ENCODE results near the gene ARMC7.
A peak's percentile ranks its signal among the peaks of the same experiment; 100 is the strongest.

Gene ARMC7

DNA sequence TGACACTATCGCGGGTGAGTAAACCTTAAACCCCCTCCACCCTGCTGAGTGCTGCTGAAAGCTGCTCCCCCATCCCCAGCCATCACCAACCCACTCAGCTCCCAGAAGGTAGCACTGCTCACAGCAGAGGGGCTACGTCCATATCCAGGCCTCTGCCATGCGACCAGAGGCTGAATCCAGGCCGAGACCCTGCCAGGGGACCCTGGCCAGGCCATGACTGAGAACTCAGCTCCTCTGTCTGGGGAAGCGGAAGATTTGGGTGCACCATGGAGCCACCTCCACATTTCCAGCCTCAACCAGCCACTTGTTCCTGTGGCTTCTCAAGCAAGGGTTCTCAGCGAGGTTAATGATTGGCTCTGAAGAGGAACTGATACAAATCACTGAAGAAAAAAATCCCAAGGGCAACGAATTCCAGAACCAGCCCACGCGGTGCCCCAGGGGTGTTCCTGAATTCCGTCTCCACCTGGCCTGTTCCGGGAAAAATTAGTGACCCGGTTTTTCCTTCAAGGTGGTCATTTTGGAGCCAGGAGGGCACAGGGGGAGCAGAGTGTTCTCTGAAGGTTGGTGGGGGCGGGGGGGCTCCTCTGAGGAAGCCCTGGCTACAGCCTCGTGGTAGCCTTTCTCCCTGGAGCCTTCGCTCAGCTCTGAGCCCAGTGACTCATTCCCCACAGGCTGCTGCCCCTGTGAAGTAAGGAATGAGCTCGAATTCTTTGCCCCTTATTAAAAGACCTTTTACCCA, 31.3 kb upstream of the ARMC7 start:
- no peak for DNase-seq (ENCODE audit: low read depth)

DNA sequence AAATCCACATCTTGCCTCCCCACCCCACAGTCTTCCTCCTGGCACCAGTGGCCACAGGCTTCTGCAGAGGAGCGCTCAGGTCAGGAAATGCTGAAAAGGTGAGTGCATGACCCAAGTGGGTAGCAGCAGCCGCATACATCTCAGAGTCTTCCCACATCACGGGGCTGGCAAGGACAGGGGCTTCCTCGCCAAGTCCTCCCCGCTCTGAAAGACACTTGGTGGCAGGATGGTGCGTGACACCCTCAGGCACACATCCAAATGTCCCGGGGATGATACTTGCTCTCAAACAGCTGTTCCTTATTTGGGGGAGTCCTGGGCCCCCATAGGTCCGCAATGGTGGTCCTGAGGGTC, 30.8 kb upstream of the ARMC7 start:
- no peak for DNase-seq (ENCODE audit: low read depth)

DNA sequence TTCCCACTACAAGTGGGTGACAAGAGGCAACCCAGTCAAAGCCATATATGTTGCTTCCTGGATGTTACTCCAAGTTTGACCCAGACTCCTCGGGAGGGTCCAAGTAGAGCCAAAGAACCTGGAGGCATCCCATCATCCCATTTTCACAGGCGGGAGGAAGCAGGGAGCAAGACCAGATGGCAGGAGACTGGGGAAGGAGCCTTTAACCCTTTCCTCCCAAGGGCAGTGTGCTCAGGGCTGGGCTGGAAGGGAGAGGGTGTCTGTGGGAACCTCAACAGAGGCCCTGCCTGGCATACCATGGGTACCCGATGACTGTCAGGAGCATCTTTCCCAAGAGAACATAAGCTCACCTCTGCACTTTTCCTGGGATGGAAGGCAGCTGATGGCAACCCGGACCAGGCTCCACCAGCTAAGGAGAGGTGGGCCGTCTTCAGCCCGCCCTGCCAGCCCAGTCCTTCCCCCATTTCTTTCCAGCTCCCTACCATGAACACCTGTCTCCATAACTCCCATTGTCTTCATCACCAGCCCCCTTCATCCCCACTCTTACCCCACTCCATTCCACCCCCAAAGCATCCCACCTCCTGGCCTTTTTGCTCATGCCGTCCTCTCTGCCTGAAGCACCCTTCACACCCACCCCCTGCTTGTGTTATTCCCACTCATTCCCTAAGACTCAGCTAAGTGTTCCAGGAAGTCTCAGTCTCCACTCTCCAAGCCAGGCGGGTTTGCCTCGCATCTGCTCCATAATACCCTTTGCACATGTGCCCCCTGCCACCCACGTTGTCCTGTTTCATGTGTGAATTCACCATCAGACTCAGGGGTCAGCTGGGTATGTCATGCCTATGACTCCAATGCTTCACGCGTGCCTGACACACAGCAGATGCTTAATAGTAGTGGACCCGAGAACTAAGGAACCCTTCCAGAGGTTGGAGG, 27.9 kb upstream of the ARMC7 start:
- no peak for DNase-seq (ENCODE audit: low read depth)

DNA sequence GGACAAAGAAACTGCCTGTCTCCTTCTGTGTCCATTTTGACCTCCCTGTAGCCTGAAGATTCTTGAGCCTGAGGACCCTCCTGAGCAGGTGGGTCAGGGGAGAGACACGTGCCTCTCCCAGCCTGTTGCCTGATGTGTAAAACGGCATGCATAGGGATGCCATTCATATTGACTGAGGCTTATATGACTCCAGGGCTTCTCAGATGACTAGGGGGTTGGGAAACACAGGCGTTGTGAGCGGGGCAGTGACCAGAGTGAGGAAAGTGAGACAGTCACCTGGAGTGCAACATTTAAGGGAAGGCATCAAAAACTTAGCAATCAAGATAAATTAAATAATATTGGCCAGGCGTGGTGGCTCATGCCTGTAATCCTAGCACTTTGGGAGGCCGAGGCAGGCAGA, 27.1 kb upstream of the ARMC7 start:
- DNase-seq (ENCODE audit: low read depth), result no peak

DNA sequence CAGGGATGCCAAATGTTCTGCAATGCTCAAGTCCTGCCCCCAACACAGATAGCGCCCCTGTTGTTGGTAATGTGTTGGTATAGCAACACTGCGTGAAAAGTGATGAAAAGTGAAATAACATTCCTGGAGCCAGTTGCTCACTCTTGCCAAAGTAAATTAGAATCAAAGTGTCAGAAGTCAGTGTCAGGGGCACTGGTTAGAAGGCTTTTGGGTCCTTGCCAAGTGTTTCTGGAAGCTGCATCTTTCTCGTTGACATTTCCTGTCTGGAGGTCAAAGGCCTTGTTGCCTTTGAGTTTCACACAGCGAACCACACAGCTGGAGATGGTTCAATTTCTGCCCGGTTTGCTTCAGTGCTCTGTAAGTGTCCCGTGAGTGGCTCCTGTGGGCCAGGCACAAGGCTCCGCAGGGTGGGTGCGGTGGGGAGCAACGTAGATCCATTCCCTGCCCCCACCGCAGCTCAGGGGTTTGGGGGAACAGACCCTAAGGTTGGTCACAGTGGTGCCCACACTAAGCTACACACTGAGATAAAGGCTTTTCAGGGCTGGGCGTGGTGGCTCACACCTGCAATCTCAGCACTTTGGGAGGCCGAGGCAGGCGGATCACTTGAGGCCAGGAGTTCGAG, 25.6 kb upstream of the ARMC7 start:
- DNase-seq (ENCODE audit: low read depth), result no peak

DNA sequence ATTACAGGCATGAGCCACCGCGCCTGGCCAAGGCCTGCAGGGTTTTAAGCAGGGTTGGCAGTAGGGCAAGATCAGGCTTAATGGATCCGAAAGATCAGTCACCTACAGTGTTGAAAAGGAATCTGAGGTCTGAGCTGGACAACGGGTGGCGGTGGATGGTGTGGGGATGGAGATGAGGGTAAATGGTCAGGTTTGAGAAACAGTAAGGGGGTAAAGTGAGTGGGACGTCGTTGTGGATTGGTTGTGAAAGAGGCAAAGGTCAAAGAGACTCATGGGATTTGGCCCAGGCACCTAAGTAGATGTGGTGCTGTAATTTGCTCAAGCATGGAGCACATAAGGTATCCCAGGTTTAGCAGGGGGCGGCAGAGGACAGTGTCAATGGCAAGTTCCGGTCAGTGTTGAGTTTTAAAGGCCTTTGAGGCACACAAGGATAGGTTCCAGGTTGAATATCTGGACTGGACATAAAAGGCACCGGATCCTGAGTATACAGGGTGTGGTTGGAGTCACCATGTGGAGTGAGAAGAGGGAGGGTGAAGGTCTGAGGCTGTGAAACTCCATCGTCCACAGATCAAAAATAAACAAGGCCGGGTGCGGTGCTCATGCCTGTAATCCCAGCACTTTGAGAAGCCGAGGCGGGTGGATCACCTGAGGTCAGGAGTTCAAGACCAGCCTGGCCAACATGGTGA, 23.1 kb upstream of the ARMC7 start:
- no peak for DNase-seq (ENCODE audit: low read depth)

DNA sequence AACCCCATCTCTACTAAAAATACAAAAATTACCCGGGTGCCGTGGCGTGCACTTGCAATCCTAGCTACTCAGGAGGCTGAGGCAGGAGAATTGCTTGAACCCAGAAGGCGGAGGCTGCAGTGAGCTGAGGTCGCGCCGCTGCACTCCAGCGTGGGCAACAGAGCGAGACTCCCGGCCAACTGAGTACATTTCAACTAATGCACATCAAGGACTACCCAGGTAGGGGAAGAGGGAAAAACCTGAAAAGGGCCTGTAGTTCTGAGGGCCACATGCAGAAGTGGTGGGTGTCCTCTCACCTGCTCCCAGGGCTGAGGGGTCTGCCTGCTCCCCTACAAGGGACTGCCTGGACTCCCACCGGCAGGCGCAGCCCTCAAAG, 22.6 kb upstream of the ARMC7 start:
- no peak for DNase-seq (ENCODE audit: low read depth)

DNA sequence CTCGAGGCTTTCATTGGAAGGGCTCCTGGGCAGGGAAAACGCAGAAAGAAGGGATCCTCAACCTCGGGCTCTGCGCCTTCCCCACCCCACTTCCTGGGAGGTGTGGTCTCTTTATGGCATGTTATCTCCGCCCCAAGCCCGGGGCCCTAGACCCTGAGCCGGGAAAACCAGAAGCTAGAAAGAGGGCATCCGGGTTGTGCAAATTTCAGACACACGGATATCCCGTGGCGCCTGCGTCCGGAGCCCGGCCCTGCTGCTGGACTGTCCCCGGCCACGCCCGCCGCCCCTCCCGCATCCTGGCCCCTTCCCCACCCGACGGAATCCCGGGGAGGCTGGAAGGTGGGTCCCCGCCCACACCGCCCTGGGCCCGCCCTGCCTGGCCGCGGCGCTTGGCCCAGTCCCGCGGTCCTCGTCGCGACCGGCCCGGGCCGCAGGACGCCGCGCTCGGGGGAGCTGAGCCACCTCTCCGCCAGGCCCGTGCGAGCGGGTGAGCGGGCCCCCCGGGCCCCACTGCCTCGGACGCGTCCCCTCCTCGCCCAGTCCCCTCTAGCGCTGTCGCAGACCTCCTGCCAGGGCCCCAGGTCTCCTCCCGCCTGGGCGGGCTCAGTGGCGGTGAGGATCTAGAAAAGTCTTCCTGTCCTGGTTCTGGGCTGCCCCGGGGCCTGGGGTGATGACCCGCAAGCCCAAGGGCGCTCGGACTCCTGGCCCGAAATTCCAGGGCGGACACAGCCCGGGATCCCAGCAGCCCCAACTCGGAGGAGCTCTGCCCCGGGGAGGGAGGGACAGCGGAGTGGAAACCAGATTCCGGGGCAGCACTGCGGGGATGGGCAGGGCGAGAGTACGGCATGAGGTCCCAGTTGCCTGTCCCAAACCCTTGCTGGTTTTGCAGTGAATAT, 22.0 kb upstream of the ARMC7 start, which contains the start of gene SLC16A5:
Gene SLC16A5 (plus strand): TSS at position 397 of the 896 bp plus-strand sequence. CDS start 5,683 bp downstream, outside the sequence.
- DNase-seq (ENCODE audit: low read depth), result peak; percentile 76

DNA sequence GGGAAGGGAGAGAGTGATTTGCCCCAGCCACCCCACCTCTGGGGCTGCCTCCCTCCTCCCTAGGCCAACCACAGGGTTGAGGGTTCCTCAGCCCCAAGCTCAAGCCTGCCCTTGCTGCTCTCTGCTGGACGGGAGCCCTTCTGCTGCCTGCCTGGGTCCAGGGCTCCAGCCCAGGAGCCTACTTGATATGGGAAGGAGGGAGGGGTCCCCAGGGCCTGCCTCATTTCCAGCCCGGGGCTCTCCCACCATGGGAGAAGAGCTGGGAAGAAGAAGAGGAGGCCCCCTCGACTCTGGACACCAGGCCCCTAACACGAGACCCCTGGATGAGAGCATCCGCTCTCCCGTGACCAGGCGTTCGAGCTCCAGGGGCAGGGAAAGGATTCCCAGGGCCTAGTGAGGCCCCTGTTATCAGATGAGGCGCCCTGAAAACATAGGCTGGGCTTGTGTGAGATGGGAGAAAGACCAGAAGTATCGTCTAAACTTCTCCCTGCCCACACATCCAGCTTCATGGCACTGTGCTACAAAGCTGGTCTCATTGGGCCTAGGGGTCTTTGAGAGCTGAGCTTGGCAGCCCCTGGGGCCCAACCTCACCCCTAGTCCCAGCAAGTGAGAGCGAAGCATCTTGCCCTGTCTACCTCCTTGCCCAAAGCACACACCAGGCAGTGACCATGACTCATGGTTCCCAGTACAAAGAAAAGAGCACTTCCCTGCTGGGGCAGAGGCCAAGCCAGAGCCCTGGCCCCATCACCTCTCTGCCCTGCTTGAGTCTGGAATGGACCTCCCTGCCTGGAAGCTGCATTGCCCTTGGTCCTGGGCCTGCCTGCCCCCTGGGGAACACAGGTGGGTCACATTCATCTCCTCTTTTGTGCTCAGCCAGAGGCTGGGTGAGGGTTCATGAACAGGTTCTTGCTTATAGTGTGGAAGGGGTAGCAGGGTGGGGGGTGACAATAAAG, 21.0 kb upstream of the ARMC7 start:
- DNase-seq (ENCODE audit: low read depth), result no peak

DNA sequence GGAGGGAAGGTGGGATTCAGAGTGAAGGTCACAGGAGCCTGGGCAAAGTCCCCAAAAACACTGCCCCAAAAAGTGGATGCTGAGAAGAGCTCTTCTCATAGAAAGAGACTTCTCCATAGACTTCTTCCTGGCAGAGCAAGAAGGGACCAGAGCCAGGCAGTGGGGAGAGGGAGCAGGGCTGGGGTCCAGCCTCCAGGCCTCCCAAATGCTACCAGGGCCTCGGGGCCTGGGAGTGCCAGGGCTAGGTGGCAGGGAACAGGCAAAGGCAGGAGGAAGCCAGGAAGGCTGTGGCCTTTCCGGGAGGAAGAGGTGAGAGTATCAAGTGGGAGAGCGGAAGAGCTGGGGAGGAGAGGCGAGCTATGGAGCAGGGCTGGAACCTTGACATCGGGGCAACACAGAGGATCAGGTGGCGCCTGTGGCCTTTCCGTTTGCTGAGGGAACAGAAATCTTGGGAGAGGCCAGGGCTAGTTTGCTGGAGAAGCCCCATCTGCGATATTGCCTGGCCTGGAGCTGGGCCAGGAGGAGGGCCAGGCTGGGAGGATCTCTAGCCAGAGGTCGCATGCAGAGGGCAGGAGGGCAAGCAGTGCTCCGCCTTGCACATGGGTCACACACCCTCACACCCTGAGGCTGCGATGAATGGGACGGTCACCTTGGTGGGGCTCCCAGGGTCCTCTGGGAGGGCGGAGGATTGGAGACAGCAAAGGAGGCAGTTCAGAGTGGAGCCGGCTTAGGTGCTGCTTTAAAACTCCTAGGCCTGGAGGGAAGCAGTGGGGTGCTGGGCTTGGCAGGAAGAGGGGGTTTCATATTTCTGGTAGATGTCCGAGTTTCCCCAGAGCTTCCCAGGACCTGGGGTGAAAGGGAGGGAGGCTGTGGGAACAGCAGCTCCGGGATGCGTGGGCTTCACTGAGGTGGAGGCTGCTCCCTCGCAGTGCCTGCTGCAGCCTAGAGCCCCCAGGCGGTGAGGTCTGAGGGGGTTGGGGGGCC, 18.6 kb upstream of the ARMC7 start:
- DNase-seq (ENCODE audit: low read depth), result no peak

DNA sequence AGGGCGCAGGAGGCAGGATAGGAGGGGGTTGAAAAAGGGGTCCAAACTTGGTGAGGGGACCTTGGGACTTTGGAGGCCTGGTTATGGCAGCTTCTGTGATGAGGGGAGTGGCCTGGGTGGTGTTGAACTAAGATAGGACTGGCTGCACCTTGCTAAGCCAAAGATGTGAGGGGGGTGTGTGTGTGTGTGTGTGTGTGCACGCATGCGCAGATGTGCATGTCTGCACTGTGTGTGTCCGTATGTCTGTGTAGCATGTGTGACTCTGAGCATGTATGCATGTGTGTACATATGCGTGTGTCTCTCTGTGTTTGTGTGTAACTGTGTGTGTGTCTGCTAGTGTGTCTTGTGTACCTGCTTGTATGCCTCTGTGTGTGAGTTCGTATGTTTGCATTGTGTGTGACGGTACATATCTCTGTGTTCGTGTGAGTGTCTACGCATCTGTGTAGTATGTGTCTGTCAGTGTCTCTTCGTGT, 17.9 kb upstream of the ARMC7 start:
- no peak for DNase-seq (ENCODE audit: low read depth)

DNA sequence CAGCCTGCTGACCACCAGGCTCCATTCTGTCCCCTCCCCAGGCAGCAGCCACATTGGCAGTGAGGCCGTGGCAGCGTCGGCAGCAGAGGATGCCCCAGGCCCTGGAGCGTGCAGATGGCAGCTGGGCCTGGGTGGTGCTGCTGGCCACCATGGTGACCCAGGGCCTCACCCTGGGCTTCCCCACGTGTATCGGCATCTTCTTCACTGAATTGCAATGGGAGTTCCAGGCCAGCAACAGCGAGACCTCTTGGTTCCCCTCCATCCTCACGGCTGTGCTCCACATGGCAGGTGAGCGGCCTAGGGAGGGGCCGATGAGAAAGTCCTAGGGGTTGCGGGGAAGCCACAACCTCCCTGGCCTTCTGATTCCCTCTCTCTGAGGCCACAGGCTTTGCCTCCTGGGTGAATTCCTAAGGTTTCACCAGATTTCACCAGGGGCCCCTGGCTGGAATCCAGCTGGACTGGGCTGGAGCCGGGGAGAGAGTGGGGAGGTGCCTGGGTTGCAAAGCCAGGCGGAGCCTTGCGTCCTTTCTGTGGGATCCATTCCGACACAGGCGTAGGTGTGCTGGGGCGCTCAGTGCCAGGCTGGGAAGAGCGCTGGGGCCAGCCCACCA, 16.1 kb upstream of the ARMC7 start:
- DNase-seq (ENCODE audit: low read depth), result no peak

DNA sequence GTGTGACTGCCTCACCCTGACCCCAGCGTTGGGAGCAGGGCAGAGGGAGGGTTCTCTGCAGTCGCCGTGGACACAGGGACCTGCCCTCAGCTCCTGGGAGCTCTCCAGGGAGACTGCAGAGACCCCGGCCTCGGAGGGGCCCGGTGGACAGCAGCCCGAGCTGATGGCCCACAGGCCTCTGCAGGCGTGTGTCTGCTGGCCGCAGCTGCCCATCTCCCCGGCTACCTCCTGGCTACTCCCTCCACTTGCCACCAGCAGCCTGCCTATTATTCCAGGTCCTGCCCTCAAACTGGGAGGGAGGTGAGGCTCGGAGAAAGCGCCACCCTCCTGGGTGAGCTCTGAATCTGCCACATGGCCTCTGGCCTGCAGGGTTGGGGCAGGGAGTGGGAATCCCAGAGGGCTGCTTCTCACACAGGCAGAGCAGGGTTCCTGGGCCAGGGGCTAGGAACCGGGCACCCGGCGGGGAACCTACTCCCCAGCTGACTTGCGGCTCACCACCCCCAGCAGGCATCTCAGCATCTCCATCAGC, 14.8 kb upstream of the ARMC7 start:
- no peak for DNase-seq (ENCODE audit: low read depth)

DNA sequence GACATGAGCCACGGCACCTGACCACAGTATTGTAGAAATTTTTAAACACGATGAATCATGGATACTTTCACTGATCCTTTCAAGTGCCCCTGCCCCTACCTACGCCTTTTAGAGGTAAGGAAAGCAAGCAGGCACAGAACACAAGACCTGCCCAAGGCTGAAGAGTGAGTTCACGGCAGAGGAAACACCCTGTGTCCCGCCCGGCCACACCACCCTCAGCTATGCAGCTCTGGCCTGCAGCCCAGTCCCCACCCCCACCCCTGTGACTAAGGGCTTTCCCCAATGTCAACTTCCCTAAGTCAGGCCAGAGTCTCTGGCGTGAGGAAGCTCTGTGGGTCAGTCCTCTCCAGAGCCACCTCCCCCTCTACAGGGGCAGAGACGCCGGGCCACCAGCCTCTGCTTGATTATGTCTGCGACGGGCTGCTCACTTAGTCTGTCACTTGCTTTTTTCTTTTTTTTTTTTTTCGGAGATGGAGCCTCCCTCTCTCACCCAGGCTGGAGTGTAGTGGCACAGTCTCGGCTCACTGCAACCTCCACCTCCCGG, 13.6 kb upstream of the ARMC7 start:
- DNase-seq (ENCODE audit: low read depth), result no peak

DNA sequence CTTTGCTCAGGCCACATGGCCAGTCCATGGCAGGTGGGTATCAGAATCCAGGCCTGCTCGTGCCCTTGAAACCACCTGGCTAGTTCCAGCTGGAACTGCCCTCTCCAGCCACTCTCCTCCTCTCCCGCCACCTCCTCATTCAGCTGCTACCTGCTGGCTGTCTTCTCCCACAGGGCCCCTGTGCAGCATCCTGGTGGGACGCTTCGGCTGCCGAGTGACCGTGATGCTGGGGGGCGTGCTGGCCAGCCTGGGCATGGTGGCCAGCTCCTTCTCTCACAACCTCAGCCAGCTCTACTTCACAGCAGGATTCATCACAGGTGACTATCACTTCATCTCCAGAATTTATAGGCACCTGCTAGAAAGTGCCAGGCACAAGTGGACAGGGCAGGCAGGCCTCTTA, 11.9 kb upstream of the ARMC7 start:
- DNase-seq (ENCODE audit: low read depth), result no peak

DNA sequence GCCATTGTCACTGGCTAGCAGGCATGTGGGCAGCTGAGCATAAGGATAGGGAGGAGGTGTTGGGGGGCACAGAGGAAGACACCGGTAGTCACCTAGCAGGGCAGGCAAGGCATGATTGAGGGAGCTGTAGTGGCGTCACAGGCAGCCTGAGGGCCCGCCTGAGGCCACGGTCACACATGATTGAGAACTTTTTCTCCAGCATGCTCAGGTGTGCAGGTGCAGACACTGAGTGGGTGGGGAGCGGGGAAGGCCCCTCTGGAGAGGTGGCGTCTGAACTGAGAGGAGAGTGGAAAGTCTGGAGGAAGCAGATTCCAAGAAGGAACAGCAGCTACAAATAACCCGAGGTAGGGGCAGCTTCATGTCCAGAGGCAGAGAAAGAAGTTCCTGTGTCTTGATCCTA, 10.9 kb upstream of the ARMC7 start:
- no peak for DNase-seq (ENCODE audit: low read depth)

DNA sequence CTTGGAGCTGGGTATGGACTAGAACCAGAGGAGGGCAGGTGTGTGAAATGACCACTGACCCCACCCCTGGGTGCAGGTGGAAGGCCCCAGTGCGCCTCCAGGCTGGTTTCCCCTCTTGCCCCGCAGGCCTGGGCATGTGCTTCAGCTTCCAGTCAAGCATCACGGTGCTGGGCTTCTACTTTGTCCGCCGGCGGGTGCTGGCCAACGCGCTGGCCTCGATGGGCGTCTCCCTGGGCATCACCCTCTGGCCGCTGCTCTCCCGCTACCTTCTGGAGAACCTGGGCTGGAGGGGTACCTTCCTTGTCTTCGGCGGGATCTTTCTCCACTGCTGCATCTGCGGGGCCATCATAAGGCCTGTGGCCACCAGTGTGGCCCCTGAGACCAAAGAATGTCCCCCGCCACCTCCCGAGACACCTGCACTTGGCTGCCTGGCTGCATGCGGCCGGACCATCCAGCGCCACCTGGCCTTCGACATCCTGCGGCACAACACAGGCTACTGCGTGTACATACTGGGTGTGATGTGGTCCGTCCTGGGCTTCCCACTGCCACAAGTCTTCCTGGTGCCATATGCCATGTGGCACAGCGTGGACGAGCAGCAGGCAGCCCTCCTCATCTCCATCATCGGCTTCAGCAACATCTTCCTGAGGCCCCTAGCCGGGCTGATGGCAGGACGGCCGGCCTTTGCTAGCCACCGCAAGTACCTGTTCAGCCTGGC, 9.7 kb upstream of the ARMC7 start:
- DNase-seq (ENCODE audit: low read depth), result no peak
